SHP77 (cell line): ENCODE results near the gene P4HA2.

Experiments
- DNase-seq, 2 experiments: peaks; one replicate each; lab custom pipeline; 2025; lab: John Stamatoyannopoulos, UW

Gene P4HA2

GRCh38 chr5:132227485-132228240 is at the start of gene P4HA2:
TSS of gene P4HA2 (minus strand) at chr5:132227853. CDS start at chr5:132218626, 9,227 bp downstream.
- peak; percentile 55 to 61 for DNase-seq

DNA sequence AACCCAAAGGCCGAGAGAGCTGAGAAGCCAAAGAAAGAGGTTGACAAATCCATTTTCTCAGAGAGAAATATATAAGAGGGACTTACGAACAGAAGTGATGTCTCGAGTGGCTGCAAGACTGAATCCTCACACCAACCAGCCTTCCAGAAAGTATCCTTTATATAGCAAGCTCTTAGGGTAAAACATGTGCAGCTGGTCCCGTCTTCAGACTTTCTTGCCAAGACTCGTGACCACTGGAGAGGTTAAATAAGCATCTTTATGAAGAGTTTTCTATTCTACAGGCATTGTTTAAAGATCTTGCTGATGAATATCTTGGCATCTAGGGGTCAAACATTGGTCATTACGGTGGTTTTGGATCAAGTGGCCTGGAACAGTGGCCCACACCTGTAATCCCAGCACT is 49.6 kb upstream of the P4HA2 start:
- DNase-seq: no peak

GRCh38 chr5:132275367-132276220 is 47.9 kb upstream of the P4HA2 start:
- DNase-seq: no peak

GRCh38 chr5:132274050-132274792 is 46.6 kb upstream of the P4HA2 start:
- no peak for DNase-seq

DNA sequence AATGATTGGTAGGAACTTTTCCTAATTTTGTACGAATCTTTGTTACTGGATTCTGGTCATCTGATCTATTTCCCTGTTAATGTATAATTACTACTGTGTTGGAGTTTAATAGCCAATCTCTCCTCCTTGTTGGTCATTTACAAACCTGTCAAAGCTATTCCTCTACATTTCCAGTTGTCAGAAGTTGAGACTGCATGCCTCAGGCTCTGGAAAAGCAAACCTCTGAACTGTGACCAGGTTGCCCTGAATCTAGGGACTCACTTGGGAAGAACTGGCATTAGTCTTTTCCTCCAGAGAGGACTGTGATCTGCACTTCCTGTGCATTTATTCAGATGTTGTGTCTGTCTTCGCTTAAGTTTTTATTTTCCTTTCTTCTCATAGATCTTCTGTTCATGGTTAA is 46.0 kb upstream of the P4HA2 start:
- no peak for DNase-seq

DNA sequence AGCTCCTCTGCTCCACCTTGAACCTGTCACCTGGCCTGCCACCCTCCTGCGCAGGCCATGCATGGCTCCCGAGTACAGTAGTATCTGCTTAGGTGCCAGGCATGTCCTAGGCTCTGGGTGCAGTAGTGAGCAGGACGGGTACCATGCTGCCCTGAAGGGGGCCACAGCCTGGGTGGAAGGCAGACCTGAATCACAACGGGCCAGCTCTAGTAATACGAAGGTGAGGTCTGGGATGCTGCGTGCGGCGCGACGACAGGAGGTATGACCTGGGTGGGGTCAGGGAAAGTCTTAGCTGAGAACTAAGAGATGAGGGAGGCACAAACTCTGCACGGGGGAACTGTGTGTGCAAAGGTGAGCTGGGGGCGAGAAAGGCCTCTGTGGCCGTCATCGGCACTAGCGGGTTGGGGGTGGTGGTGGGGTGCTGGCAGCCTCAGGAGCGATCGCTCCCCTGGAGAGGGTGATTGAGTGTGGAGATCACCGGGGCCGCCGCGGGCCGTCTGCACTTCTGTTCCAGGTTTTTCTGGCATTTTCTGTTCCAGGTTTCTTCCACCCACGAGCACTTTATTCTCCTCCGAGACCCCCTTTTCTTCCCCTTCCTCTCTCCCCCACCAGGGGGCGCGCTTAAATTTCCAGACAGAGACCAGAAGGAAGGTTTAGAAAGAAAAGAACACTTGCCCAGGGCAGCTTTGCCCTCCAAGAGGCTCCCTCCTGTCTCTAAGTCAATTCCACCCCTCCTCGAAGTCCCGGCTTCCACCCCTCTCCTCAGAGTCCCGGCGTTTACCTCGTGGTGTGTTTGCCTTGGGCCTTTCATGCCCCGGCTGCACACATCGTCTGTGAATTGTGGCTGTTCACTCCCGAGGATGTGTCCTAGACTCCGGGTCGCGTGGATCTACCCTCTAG is 44.9 kb upstream of the P4HA2 start:
- DNase-seq: peak; percentile 49 to 60

DNA sequence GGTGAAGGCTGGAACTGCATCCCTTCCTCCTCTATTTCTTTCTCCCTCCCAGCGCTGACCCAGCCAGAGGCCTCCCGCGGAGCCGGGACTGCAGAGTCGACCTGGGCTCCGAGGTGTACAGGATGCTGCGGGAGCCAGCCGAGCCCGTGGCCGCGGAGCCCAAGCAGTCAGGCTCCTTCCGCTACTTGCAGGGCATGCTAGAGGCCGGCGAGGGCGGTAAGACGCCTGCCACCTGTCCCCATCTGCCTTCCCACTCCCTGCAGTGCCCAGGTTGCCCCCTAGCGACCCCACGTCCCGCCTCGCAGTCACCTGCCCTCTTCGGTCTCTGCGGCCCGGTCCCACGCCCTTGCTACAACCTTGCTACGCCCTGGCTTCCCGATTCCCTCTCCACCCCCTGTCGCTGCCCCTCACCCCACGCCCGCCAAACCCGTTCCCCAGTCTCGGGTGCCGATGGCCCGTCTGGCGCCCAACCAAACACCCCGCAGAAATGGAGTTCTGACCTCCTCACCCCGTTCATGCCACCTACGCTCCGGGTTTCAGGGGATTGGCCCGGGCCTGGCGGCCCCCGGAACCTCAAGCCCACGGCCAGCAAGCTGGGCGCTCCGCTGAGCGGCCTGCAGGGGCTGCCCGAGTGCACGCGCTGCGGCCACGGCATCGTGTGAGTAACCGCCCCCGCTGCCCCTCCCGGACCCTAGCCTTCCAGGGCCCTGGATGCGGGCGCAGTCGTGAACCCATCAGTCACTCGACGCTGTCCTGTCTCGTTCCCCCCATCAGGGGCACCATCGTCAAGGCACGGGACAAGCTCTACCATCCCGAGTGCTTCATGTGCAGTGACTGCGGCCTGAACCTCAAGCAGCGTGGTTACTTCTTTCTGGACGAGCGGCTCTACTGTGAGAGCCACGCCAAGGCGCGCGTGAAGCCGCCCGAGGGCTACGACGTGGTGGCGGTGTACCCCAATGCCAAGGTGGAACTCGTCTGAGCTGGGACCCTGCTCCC is 43.9 kb upstream of the P4HA2 start:
- no peak for DNase-seq

GRCh38 chr5:132270706-132271105 is 43.1 kb upstream of the P4HA2 start:
- no peak for DNase-seq

DNA sequence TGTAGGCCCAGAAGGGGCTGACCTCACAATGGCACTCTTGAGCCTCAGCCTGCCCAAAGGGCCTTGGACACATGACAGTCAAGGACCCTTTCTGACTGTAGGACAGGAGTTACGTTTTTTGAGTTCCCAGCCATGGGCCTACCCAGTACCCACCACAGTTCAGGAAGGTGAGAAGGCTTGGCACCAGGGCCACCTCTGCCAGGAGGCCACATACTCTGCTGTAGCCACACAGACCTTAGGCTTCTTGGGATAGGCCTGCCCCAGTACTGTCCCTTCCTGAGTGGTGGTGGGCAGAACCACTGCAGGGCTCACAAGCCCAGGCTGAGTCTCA is 42.6 kb upstream of the P4HA2 start:
- DNase-seq: no peak

DNA sequence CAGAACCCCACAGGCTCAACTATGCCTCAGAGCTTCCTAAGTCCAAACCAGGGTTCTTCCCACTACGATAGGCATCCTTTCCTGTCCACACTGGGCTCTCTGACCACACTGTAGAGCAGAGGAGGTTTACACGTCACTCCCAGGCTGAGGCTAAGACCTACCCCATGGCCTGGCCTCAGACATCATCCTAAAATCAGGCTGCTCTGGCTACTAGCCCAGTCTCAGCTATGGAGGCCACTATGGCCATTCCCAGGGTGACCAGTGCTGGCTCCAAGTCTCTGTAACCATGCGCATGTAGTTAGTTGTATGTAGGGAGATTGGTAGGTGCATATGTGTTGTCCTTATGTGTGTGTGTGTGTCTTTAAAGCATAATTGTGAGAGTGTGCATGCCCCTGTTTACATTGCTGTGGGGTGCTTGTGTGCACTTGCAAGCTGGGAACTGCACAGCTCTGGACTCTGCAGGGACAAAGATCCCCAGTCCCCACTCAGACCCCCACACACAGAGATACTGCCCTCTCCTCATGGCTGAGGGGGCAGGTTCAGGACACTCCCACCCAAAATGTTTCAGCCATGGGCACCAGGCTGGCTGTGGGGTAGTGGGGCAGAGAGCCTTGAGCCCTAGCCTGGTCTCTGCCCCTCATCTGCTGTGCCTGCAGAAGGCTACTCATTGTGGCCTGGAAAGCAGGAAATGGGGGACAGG is 42.1 kb upstream of the P4HA2 start:
- DNase-seq: no peak

DNA sequence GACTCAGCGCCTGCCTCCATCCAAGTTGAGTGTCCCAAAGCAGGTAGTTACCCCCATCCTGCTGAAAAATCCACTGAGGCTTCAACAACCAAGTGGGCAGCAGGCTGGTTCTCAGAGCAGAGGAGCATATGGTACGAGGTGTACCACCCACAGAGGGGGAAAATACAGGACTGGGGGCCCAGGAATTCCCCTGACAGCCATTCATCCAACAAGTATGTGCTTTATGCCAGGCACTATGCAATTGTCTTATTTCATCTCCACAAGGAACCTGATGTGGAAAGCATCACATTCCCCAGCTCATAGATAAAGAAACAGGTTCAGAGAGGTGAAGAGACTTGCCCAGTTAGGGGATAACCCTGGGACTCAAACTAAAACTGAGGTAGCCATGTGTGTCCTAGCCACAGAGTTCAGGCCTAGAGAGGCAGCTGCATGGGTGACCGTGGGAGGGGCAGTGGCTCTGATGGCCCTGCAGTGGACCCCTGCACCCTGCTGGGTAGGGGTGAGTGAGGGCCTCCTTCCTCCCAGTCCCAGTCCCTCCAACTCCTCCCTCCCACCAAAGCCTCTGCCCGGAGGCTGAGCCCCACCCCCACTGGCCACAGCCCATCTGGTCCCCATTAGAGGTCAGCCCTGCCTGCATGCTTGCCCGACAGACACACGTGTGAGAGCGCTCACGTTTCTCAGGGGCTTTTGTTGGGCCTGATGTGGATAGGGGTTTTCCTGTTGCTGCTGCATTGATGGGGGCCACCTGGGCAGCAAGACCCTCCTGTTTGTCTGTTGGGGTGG is 41.3 kb upstream of the P4HA2 start:
- DNase-seq: no peak

DNA sequence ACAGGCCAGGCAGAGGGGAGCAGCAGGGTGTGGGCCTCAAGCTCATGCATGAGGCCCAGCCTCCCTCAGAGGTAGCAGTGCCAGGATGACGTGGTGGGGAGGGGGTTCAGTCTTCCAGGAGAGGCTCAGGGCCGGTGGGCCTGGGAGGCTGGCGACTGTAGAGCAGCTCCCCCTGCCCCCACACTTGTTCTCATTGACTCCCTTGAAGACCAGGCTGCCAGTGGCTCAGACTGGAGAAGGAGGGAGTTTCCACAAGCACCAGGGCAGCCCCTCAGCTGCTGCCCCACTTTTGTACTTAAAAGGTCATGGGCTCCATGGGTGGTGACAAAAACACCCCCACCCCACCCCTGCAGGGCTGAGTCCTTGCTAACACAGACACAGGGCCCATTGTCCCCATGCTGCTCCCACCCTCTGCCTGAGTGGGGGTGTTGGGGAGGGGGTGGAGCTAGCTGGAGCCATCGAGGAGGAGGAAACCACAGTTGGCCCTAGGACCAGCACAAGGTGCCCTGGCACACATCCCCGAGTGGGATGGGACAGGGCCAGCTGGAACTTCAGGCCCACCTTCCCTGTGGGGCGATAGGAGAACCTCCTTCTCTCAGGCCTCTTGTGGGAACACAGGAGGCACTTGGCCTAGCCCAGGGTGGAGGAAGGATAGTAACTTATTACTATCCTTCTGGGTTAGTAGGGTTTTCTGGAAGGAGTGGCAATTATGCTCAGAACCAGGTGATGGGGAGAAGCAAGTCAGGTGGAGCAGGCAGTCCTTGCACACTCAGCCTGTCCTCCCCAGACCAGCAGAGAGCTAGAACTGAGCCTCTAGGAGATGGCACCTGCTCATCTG is 40.5 kb upstream of the P4HA2 start:
- no peak for DNase-seq

GRCh38 chr5:132267166-132267739 is 39.6 kb upstream of the P4HA2 start:
- DNase-seq: no peak

DNA sequence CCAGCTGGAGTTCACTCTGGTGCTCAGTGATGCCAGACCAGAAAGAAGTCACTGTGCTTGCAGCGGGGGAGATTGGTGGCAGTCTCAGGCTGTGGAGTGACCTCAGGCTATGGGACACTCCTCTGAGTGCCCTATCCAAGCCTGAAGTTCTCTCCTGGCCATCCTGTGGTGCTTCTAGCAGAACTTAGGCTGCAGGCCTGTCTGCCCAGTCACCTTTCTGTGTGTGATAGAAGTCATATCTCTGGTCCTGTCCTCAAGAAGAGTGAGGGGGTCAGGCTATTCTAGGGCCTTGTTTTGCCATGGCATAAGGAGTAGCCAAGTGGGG is 39.1 kb upstream of the P4HA2 start:
- DNase-seq: no peak

DNA sequence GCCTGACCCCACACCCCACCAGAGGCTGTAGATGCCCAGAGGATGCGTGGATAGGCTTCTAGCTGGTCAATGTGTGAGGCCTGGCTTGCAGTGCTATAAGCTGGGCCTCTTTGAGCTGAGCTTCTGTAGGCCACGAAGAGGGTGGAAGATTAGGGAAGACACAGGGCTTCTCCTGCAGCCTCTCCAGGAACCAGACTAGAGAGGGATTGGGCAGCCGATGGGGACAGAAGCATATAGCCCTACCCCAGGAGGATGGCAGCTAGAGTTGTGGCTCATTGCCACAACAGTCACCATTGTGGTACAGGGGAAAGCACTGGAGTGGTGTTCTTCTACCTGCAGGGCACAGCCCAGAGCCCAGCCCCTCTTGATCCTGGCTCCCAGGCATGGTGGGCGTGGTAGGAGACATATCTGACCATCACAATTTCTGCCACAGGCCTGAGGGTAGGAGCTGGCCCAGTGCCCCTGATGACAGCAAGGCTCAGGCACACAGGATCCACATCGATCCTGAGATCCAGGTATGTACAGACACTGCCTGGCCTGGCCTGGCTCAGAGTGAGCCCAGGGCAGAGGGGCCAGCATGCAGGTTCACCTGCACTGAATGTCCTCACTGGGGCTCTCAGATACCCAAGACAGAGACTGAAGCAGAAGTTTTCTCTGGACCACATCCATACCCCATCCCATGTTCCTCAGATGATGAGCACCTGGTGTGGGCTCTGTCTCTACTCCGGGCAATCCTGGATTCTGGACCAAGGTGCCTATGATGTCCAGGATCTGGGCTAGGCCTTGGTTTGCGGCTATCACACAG is 38.6 kb upstream of the P4HA2 start:
- no peak for DNase-seq

- DNase-seq: no peak
These were observed 37.8 kb upstream of the P4HA2 start for GRCh38 chr5:132265336-132266030.
